ENCODE results near the gene ELMOD3. TPM values are rescaled to one million over a fixed set of nuclear protein-coding genes. Genes with fewer than 3 reads are reported as not detected.

ELMOD3 gene
- total and polyA plus RNA-seq, 9 of the 15 experiments (the other 6 are each of a cell fraction or from before 2014, with no cell fraction given) = 2.7 to 18.7 (median 11.6) TPM

DNA sequence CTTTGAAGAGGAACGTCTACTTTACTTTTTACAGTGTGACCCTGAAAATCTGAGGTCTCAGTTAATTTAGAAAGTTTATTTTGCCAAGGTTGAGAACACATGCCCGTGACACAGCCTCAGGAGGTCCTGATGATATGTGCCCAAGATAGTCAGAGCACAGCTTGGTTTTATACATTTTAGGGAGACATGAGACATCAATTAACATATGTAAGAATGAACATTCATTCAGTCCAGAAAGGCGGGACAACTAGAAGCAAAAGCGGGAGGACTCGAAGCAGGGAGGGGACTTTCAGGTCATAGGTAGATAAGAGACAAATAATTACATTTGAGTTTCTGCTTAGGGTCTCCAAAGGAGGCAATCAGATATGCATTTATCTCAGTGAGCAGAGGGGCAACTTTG, 23.7 kb downstream of the ELMOD3 start:
- intact Hi-C loops (cut with micrococcal nuclease) = no loop called here
- Histone ChIP-seq H3K4me1 (replicated peaks in 1 of 2; ENCODE audit: control insufficient read depth in 2 of 2, insufficient read depth in 2 of 2, low read length in 2 of 2) (no peaks in the 10 kb centered on the region; a peak in 1 of 5 replicates), H3K9ac (ENCODE audit: insufficient read depth in 1 of 2, low read depth in 2 of 2, low read length in 2 of 2) (no peak overlapping the region), H3K27ac (ENCODE audit: extremely low read depth, low read depth, low read length) (no peak overlapping the region), H3K36me3 (ENCODE audit: control insufficient read depth, insufficient read depth, low read length) (peaks cover 7% of the 10 kb centered on the region; the same call in 1 of the 3 replicates), H3K9me1 (ENCODE audit: control insufficient read depth, insufficient read depth, low read length) (no peaks in the 10 kb centered on the region), H3K79me2 (ENCODE audit: control insufficient read depth, insufficient read depth, low read length) (no peaks in the 10 kb centered on the region), H3K4me3 (no peak overlapping the region), H4K20me1 (replicated peaks; ENCODE audit: control insufficient read depth, insufficient read depth, low read length) (no peaks in the 10 kb centered on the region), H3K4me2 (ENCODE audit: insufficient read depth, low read length) (no peak overlapping the region), H2AFZ (ENCODE audit: low read depth, low read length) (no peak overlapping the region), H3K27me3 (ENCODE audit: control insufficient read depth in 2 of 2, insufficient read depth in 2 of 2, low read length in 2 of 2) (no peaks in the 10 kb centered on the region), H3K9me3 (replicated peaks; ENCODE audit: control insufficient read depth, insufficient read depth, low read depth, low read length) (peaks cover 2% of the 10 kb centered on the region; the same call in 1 of the 2 replicates)
- FAIRE-seq (no peak), DNase-seq (ENCODE audit: extremely low read depth in 1 of 4, low spot score in 3 of 4) (no peak), ATAC-seq (no peak)
- POLR2A ChIA-PET = no interaction called here
- TF ChIP-seq, protein P1, sequence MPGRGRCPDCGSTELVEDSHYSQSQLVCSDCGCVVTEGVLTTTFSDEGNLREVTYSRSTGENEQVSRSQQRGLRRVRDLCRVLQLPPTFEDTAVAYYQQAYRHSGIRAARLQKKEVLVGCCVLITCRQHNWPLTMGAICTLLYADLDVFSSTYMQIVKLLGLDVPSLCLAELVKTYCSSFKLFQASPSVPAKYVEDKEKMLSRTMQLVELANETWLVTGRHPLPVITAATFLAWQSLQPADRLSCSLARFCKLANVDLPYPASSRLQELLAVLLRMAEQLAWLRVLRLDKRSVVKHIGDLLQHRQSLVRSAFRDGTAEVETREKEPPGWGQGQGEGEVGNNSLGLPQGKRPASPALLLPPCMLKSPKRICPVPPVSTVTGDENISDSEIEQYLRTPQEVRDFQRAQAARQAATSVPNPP (IDR thresholded peaks at IDR 0.05; ENCODE audit: borderline replicate concordance, insufficient read depth, insufficient read length) = no peak
- TF ChIP-seq, protein P2, sequence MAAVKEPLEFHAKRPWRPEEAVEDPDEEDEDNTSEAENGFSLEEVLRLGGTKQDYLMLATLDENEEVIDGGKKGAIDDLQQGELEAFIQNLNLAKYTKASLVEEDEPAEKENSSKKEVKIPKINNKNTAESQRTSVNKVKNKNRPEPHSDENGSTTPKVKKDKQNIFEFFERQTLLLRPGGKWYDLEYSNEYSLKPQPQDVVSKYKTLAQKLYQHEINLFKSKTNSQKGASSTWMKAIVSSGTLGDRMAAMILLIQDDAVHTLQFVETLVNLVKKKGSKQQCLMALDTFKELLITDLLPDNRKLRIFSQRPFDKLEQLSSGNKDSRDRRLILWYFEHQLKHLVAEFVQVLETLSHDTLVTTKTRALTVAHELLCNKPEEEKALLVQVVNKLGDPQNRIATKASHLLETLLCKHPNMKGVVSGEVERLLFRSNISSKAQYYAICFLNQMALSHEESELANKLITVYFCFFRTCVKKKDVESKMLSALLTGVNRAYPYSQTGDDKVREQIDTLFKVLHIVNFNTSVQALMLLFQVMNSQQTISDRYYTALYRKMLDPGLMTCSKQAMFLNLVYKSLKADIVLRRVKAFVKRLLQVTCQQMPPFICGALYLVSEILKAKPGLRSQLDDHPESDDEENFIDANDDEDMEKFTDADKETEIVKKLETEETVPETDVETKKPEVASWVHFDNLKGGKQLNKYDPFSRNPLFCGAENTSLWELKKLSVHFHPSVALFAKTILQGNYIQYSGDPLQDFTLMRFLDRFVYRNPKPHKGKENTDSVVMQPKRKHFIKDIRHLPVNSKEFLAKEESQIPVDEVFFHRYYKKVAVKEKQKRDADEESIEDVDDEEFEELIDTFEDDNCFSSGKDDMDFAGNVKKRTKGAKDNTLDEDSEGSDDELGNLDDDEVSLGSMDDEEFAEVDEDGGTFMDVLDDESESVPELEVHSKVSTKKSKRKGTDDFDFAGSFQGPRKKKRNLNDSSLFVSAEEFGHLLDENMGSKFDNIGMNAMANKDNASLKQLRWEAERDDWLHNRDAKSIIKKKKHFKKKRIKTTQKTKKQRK (IDR thresholded peaks at IDR 0.05; ENCODE audit: borderline replicate concordance, low read depth, low read length) = no peak
- TF ChIP-seq NRF1 (conservative IDR thresholded peaks at IDR 0.05 in 1 of 2, IDR thresholded peaks at IDR 0.05 in 1 of 2) = no peak
- TF ChIP-seq ESRRB (CRISPR knock-in tag; IDR thresholded peaks at IDR 0.05; ENCODE audit: borderline replicate concordance) = no peak
- no peak for TF ChIP-seq CBX8 (IDR thresholded peaks at IDR 0.05; ENCODE audit: borderline replicate concordance, extremely low read depth, low read depth, low read length, poor library complexity, severe bottlenecking)
- no peak for TF ChIP-seq ZNF444 (CRISPR knock-in tag; IDR thresholded peaks at IDR 0.05)
- TF ChIP-seq, protein P3, sequence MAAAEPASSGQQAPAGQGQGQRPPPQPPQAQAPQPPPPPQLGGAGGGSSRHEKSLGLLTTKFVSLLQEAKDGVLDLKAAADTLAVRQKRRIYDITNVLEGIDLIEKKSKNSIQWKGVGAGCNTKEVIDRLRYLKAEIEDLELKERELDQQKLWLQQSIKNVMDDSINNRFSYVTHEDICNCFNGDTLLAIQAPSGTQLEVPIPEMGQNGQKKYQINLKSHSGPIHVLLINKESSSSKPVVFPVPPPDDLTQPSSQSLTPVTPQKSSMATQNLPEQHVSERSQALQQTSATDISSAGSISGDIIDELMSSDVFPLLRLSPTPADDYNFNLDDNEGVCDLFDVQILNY (CRISPR knock-in tag; IDR thresholded peaks at IDR 0.05) = no peak
- TF ChIP-seq XRCC3 (IDR thresholded peaks at IDR 0.05) = no peak
- WGBS (ENCODE audit: insufficient coverage, low coverage, missing lambda C conversion rate) = 55% methylated on average over 5 of the region's 5 CpGs
- CTCF ChIA-PET (ENCODE audit: low intra/inter-chr PET ratio) = no interaction called here
- no TSS peak for BruUV-seq (replicated peaks)
- in situ Hi-C loops (cut with MboI) = no loop called here

All from K562 (cell line).